DMS153 (cell line): ENCODE data around the gene C1QTNF7.
A peak's percentile ranks its signal among the peaks of the same experiment; 100 is the strongest.

Source experiments
- DNase-seq: peaks from one replicate; lab custom pipeline; 2025; lab: John Stamatoyannopoulos, UW

C1QTNF7 gene

GRCh38 chr4:15457406-15458201 lies 29.8 kb downstream of the C1QTNF7 start:
- no peak for DNase-seq

GRCh38 chr4:15458616-15459015 lies 30.8 kb downstream of the C1QTNF7 start:
- no peak for DNase-seq

- no peak for DNase-seq
Observed at GRCh38 chr4:15459706-15460105, 31.9 kb downstream of the C1QTNF7 start.

GRCh38 chr4:15466596-15466995 lies 38.8 kb downstream of the C1QTNF7 start:
- DNase-seq, result no peak

- peak; percentile 3 for DNase-seq
Observed at GRCh38 chr4:15469402-15470127, 41.7 kb downstream of the C1QTNF7 start, which contains the start of gene CC2D2A. CC2D2A (plus strand) TSS chr4:15469882; CDS start chr4:15475933, 6,051 bp downstream.

GRCh38 chr4:15470128-15470475 lies 42.3 kb downstream of the C1QTNF7 start:
- DNase-seq, result no peak

- DNase-seq, result no peak
Observed at GRCh38 chr4:15476396-15476795, 48.6 kb downstream of the C1QTNF7 start.

GRCh38 chr4:15478724-15479088 lies 50.9 kb downstream of the C1QTNF7 start:
- DNase-seq, result no peak

- peak; percentile 29 for DNase-seq
Observed at GRCh38 chr4:15479089-15479912, 51.5 kb downstream of the C1QTNF7 start.

- no peak for DNase-seq
Observed at GRCh38 chr4:15479913-15480185, 52.0 kb downstream of the C1QTNF7 start.

GRCh38 chr4:15481961-15482745 lies 54.3 kb downstream of the C1QTNF7 start:
- DNase-seq, result no peak

- no peak for DNase-seq
Observed at GRCh38 chr4:15482842-15483241, 55.0 kb downstream of the C1QTNF7 start.

- DNase-seq, result no peak
Observed at GRCh38 chr4:15488136-15488535, 60.3 kb downstream of the C1QTNF7 start.

- DNase-seq, result no peak
Observed at GRCh38 chr4:15488658-15489470, 61.0 kb downstream of the C1QTNF7 start.

- DNase-seq, result no peak
Observed at GRCh38 chr4:15489551-15489950, 61.7 kb downstream of the C1QTNF7 start.

- DNase-seq, result no peak
Observed at GRCh38 chr4:15493411-15493810, 65.6 kb downstream of the C1QTNF7 start.

GRCh38 chr4:15495621-15496020 lies 67.8 kb downstream of the C1QTNF7 start:
- no peak for DNase-seq
